ENCODE measurements around the gene RAB31. TPM values are rescaled to one million over a fixed set of nuclear protein-coding genes. Genes with fewer than 3 reads are reported as not detected.

The RAB31 gene
- total RNA-seq, 1 donor from 2014 or later, result 18.9 TPM

GRCh38 chr18:9736286-9736835 lies 28.3 kb downstream of the RAB31 start:
- H3K4me3 Mint-ChIP-seq, result no peak overlapping the region
- no peak for DNase-seq (ENCODE audit: low read depth, low spot score)
- no peak overlapping the region for H3K27ac Mint-ChIP-seq (ENCODE audit: unreplicated experiment)
- no peak for TF ChIP-seq CTCF (conservative IDR thresholded peaks at IDR 0.05)
- H3K36me3 Mint-ChIP-seq (ENCODE audit: low read depth), result no peaks in the 10 kb centered on the region
- no peaks in the 10 kb centered on the region for H3K9me3 Mint-ChIP-seq
- no peaks in the 10 kb centered on the region for H3K27me3 Mint-ChIP-seq (ENCODE audit: low read depth)
- peaks cover 42% of the 10 kb centered on the region for H3K4me1 Mint-ChIP-seq

- H3K27me3 Mint-ChIP-seq (ENCODE audit: low read depth), result no peaks in the 10 kb centered on the region
Observed at GRCh38 chr18:9737006-9737405, 28.9 kb downstream of the RAB31 start.

GRCh38 chr18:9737472-9738121 lies 29.5 kb downstream of the RAB31 start:
- Mint-ChIP-seq H3K9me3 (no peaks in the 10 kb centered on the region), H3K27me3 (ENCODE audit: low read depth) (no peaks in the 10 kb centered on the region), H3K4me3 (no peak overlapping the region), H3K36me3 (ENCODE audit: low read depth) (no peaks in the 10 kb centered on the region), H3K4me1 (peaks cover 52% of the 10 kb centered on the region), H3K27ac (ENCODE audit: unreplicated experiment) (no peak overlapping the region)
- no peak for DNase-seq (ENCODE audit: low read depth, low spot score)
- no peak for TF ChIP-seq CTCF (conservative IDR thresholded peaks at IDR 0.05)

More at GRCh38 chr18:9737006-9737405, 28.9 kb downstream of the RAB31 start:
- Mint-ChIP-seq H3K27ac (ENCODE audit: unreplicated experiment) (no peak overlapping the region), H3K9me3 (no peaks in the 10 kb centered on the region), H3K36me3 (ENCODE audit: low read depth) (no peaks in the 10 kb centered on the region), H3K4me3 (no peak overlapping the region), H3K4me1 (peaks cover 46% of the 10 kb centered on the region)
- DNase-seq (ENCODE audit: low read depth, low spot score), result no peak
- TF ChIP-seq CTCF (conservative IDR thresholded peaks at IDR 0.05), result no peak

DNA sequence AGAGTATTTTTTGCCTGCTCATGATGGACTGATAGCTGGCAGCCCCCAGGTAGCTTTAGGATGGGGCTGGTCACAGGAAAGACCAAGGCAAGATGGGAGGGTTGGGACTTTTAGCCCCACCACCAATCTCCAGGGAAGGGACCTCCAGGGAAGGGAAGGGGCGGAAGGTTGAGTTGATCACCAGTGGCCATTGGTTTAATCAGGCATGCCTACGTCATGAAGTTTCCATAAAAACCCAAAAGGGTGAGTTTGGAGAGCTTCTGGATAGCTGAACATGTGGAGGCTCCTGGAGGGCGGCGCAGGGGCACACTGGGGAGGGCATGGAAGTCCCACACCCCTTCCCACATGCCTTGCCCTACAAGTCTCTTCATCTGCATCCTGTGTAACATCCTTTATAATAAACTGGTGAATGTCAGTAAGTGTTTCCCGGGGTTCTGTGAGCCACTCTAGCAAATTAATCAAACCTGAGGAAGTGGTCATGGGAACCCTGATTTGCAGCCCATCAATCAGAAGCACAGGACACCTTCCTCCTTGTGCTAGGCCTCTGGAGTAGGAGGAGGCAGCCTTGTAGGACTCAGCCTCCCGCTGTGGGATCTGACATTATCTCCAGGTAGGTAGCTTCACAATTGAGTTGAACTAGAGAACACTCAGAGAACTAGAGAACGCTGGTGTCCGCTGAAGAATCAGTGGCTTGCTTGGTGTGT lies 30.3 kb downstream of the RAB31 start:
- no peak for DNase-seq (ENCODE audit: low read depth, low spot score)
- H3K36me3 Mint-ChIP-seq (ENCODE audit: low read depth), result no peaks in the 10 kb centered on the region
- H3K9me3 Mint-ChIP-seq, result no peaks in the 10 kb centered on the region
- no peak overlapping the region for H3K4me3 Mint-ChIP-seq
- H3K27ac Mint-ChIP-seq (ENCODE audit: unreplicated experiment), result peak overlapping the region; percentile 12
- no peak for TF ChIP-seq CTCF (conservative IDR thresholded peaks at IDR 0.05)
- H3K27me3 Mint-ChIP-seq (ENCODE audit: low read depth), result no peaks in the 10 kb centered on the region
- H3K4me1 Mint-ChIP-seq, result peaks cover 60% of the 10 kb centered on the region

GRCh38 chr18:9739516-9739915 lies 31.4 kb downstream of the RAB31 start:
- no peaks in the 10 kb centered on the region for H3K36me3 Mint-ChIP-seq (ENCODE audit: low read depth)
- H3K4me1 Mint-ChIP-seq, result peaks cover 64% of the 10 kb centered on the region
- H3K27ac Mint-ChIP-seq (ENCODE audit: unreplicated experiment), result peak overlapping the region; percentile 29
- no peak for TF ChIP-seq CTCF (conservative IDR thresholded peaks at IDR 0.05)
- no peaks in the 10 kb centered on the region for H3K9me3 Mint-ChIP-seq
- DNase-seq (ENCODE audit: low read depth, low spot score), result no peak
- no peaks in the 10 kb centered on the region for H3K27me3 Mint-ChIP-seq (ENCODE audit: low read depth)
- peak overlapping the region; percentile 40 for H3K4me3 Mint-ChIP-seq

Data from neural crest cell (in vitro differentiated cells).